Astrocyte (in vitro differentiated cells and primary cell): ENCODE measurements around the gene RAB26. TPM values are rescaled to one million over a fixed set of nuclear protein-coding genes. Genes with fewer than 3 reads are reported as not detected.

Experiments
- DNase-seq: peaks from one replicate; pipeline ENCODE4 v3.0.0-alpha.2; 2010; ENCODE audit warnings: low read depth
- FAIRE-seq: peaks from 2 replicates; lab custom pipeline; 2011; peaks lifted over from hg19 to GRCh38; lab: Jason Lieb, UNC
- H2AFZ ChIP-seq: 2 replicates; pipeline ENCODE4 v1.6.0; 2012; ENCODE audit warnings: low read depth, low read length, inconsistent platforms
- H3K27ac ChIP-seq: 2 replicates; pipeline ENCODE4 v1.5.1; 2011; ENCODE audit warnings: low read depth, low read length, inconsistent platforms
- H3K27me3 ChIP-seq: 2 replicates; pipeline ENCODE4 v1.6.0; 2011; ENCODE audit warnings: low read length, inconsistent platforms; ENCODE audit not compliant: insufficient read depth
- H3K36me3 ChIP-seq: 2 replicates; pipeline ENCODE4 v1.5.1; 2011; ENCODE audit warnings: low read length, inconsistent platforms; ENCODE audit not compliant: insufficient read depth
- H3K4me1 ChIP-seq: 2 replicates; pipeline ENCODE4 v1.5.1; 2011; ENCODE audit warnings: low read length, inconsistent platforms; ENCODE audit not compliant: insufficient read depth
- H3K4me2 ChIP-seq: 2 replicates; pipeline ENCODE4 v1.6.0; 2012; ENCODE audit warnings: low read length, inconsistent platforms
- H3K4me3 ChIP-seq: 2 replicates; pipeline ENCODE4 v1.5.1; 2011; ENCODE audit warnings: low read depth, mild to moderate bottlenecking, low read length, inconsistent platforms; ENCODE audit not compliant: insufficient read depth
- H3K79me2 ChIP-seq: 2 replicates; pipeline ENCODE4 v1.6.0; 2012; ENCODE audit warnings: mild to moderate bottlenecking, low read length, inconsistent platforms; ENCODE audit not compliant: insufficient read depth
- H3K9ac ChIP-seq: 2 replicates; pipeline ENCODE4 v1.6.0; 2012; ENCODE audit warnings: mild to moderate bottlenecking, low read length, inconsistent platforms
- H3K9me3 ChIP-seq: 2 replicates; pipeline ENCODE4 v1.5.1; 2012; ENCODE audit warnings: low read depth, mild to moderate bottlenecking, low read length, inconsistent platforms; ENCODE audit not compliant: insufficient read depth
- H4K20me1 ChIP-seq: 2 replicates; pipeline ENCODE4 v1.6.0; 2012; ENCODE audit warnings: low read length, inconsistent platforms; ENCODE audit not compliant: insufficient read depth
- H3K27ac Mint-ChIP-seq: one replicate; pipeline ENCODE4 v1.8.0; 2021; ENCODE audit warnings: mild to moderate bottlenecking, mixed read lengths; ENCODE audit not compliant: unreplicated experiment
- H3K27me3 Mint-ChIP-seq: one replicate; pipeline ENCODE4 v1.8.0; 2021; ENCODE audit warnings: low read depth, mixed read lengths; ENCODE audit not compliant: unreplicated experiment
- H3K36me3 Mint-ChIP-seq: one replicate; pipeline ENCODE4 v1.8.0; 2021; ENCODE audit warnings: low read depth, mixed read lengths; ENCODE audit not compliant: unreplicated experiment
- H3K4me1 Mint-ChIP-seq: one replicate; pipeline ENCODE4 v1.8.0; 2021; ENCODE audit warnings: low read depth, mixed read lengths; ENCODE audit not compliant: unreplicated experiment
- H3K4me3 Mint-ChIP-seq: one replicate; pipeline ENCODE4 v1.8.0; 2021; ENCODE audit warnings: mild to moderate bottlenecking, moderate library complexity, mixed read lengths; ENCODE audit not compliant: unreplicated experiment
- H3K9me3 Mint-ChIP-seq: one replicate; pipeline ENCODE4 v1.8.0; 2021; ENCODE audit warnings: mild to moderate bottlenecking, mixed read lengths; ENCODE audit not compliant: unreplicated experiment
- CTCF ChIP-seq: IDR thresholded peaks from 2 replicates; pipeline ENCODE4 v1.5.1; 2011; ENCODE audit warnings: low read depth, mild to moderate bottlenecking, inconsistent platforms, low read length, moderate library complexity; ENCODE audit not compliant: insufficient read depth
- EZH2 ChIP-seq: IDR thresholded peaks from 2 replicates; pipeline ENCODE4 v1.6.1; 2012; ENCODE audit warnings: mild to moderate bottlenecking, low read length, inconsistent platforms; ENCODE audit not compliant: insufficient read depth
- total RNA-seq: library from RNA; stranded (reverse); gene quantifications from 2 replicates; pipeline ENCODE4 v1.2.1, GENCODE V29; 2021

The RAB26 gene
- total RNA-seq, 1 donor from 2014 or later, result 1.4 TPM

DNA sequence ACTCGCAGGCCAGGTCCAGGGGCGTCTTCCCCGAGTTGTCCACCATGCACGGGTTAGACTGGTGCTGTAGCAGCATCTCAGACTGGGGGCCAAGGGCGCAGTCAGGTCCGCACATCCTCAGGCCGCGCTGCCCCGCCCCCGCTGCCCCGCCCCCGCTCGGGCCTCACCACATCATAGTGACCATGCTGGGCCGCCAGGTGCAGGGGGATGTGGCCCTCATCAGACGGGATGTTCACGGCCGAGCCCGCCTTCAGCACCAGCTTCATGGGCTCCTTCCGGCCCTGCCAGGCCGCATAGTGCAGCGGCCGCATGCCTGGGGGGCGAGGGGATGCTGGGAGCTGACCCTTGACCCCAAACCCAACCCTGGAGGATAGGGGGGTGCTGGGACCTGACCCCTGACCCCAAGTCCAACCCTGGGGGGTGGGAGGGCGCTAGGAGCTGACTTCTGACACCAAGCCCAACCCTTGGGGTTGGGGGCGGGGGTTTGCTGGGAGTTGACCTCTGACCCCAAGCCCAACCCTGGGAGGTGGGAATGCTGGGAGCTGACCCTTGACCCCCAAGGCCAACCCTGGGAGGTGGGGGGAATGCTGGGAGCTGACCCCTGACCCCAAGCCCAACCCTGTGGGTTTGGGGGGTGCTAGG is 40.9 kb downstream of the RAB26 start:
- H3K9me3 Mint-ChIP-seq, result no peaks in the 10 kb centered on the region
- Histone ChIP-seq H2AFZ (no peak overlapping the region), H3K9ac (no peak overlapping the region), H3K9me3 (no peaks in the 10 kb centered on the region), H3K36me3 (no peaks in the 10 kb centered on the region), H3K4me2 (no peak overlapping the region), H3K27ac (no peak overlapping the region), H3K27me3 (no peaks in the 10 kb centered on the region), H3K4me1 (no peaks in the 10 kb centered on the region), H3K4me3 (no peak overlapping the region), H4K20me1 (no peaks in the 10 kb centered on the region), H3K79me2 (no peaks in the 10 kb centered on the region)
- peaks cover 16% of the 10 kb centered on the region for H3K27me3 Mint-ChIP-seq
- H3K4me3 Mint-ChIP-seq, result no peak overlapping the region
- DNase-seq (no peak), FAIRE-seq (no peak)
- H3K4me1 Mint-ChIP-seq, result no peaks in the 10 kb centered on the region
- H3K27ac Mint-ChIP-seq, result no peak overlapping the region
- TF ChIP-seq CTCF (no peak), EZH2 (no peak)
- peaks cover 3% of the 10 kb centered on the region for H3K36me3 Mint-ChIP-seq

DNA sequence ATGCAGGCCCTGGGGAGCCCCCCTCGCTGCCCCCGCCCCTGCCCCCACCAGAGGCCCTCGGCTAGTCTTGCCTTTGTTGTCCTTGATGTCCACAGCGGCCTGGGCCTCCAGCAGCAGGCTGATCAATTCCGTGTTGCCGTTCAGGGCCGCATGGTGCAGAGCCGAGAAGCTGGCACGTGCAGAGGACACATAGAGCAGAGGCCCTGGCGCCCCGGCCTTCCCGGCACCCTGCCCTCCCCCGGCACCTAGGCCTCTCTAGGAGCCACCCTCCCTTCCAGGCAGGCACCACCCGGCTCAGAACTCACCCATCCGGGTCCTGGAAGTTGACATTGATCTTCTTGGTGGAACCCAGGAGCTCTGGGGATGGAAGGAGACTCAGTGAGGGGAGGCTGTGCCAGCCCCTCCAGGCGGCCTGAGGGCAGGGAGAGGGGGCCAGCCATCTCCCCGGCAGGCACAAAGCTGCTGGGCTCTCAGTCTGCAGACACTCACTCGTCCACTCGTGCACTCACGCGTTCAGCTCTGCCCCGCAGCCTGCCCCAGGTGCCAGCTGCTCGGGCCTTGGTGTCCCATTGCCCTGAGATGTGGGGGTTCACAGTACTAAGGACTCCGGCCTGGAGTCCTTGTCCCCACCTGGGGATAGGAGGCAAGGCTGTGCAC is 41.7 kb downstream of the RAB26 start:
- H3K27ac ChIP-seq, result no peak overlapping the region
- H4K20me1 ChIP-seq, result peaks cover 6% of the 10 kb centered on the region
- TF ChIP-seq CTCF, result no peak
- TF ChIP-seq EZH2, result no peak
- H3K4me1 ChIP-seq, result no peaks in the 10 kb centered on the region
- no peaks in the 10 kb centered on the region for H3K4me1 Mint-ChIP-seq
- no peaks in the 10 kb centered on the region for H3K9me3 ChIP-seq
- no peak overlapping the region for H2AFZ ChIP-seq
- H3K36me3 Mint-ChIP-seq, result peaks cover 3% of the 10 kb centered on the region
- H3K27me3 Mint-ChIP-seq, result peaks cover 24% of the 10 kb centered on the region
- no peaks in the 10 kb centered on the region for H3K79me2 ChIP-seq
- no peak overlapping the region for H3K27ac Mint-ChIP-seq
- no peak overlapping the region for H3K4me3 Mint-ChIP-seq
- no peaks in the 10 kb centered on the region for H3K9me3 Mint-ChIP-seq
- DNase-seq (no peak), FAIRE-seq (no peak)
- H3K9ac ChIP-seq, result no peak overlapping the region
- H3K4me3 ChIP-seq, result no peak overlapping the region
- no peaks in the 10 kb centered on the region for H3K36me3 ChIP-seq
- peaks cover 6% of the 10 kb centered on the region for H3K27me3 ChIP-seq
- no peak overlapping the region for H3K4me2 ChIP-seq
